Lung (tissue), 12 donors: ENCODE results near the gene SLC9A6. TPM values are rescaled to one million over a fixed set of nuclear protein-coding genes. Genes with fewer than 3 reads are reported as not detected.

Experiments used
- ATAC-seq: fragments of 200-7000 bp; cut with Tn5 transposase; one replicate; pipeline ENCODE4 v1.9.1; 2020; ENCODE audit warnings: moderate number of reproducible peaks; ENCODE audit not compliant: insufficient read depth, low FRiP score
- DNase-seq, 3 donors: peaks; one replicate each; pipeline ENCODE4 v3.0.0-alpha.2; 2013 to 2017
- H3K27ac ChIP-seq, 2 donors: one replicate each; pipeline ENCODE4 v1.5.1; 2013; ENCODE audit warnings: mild to moderate bottlenecking in 2 of 2, moderate library complexity in 2 of 2, control low read depth in 1 of 2, inconsistent platforms in 1 of 2, low read depth in 1 of 2, low read length in 1 of 2
- H3K27me3 ChIP-seq, 3 donors: one replicate each; pipeline ENCODE4 v1.5.1; 2013; ENCODE audit warnings: low read length in 2 of 3; ENCODE audit not compliant: control insufficient read depth in 3 of 3, insufficient read depth in 3 of 3
- H3K36me3 ChIP-seq, 4 donors: one replicate each; pipeline ENCODE4 v1.5.1; 2013; ENCODE audit warnings: low read length in 4 of 4, mild to moderate bottlenecking in 1 of 4, moderate library complexity in 1 of 4; ENCODE audit not compliant: control insufficient read depth in 4 of 4, insufficient read depth in 4 of 4
- H3K4me1 ChIP-seq, 5 donors: one replicate each; pipeline ENCODE4 v1.5.1; 2013; ENCODE audit warnings: low read length in 5 of 5, mild to moderate bottlenecking in 2 of 5, moderate library complexity in 1 of 5; ENCODE audit not compliant: control insufficient read depth in 5 of 5, insufficient read depth in 5 of 5
- H3K4me3 ChIP-seq: one replicate; pipeline ENCODE4 v1.5.1; 2013; ENCODE audit warnings: mild to moderate bottlenecking, control low read depth, moderate library complexity
- H3K9ac ChIP-seq, 2 donors: one replicate each; pipeline ENCODE4 v1.5.1; 2013; ENCODE audit warnings: low read length in 2 of 2, control low read depth in 1 of 2; ENCODE audit not compliant: insufficient read depth in 1 of 2
- H3K9me3 ChIP-seq, 4 donors: one replicate each; pipeline ENCODE4 v1.5.1; 2013; ENCODE audit warnings: low read length in 3 of 4, mild to moderate bottlenecking in 1 of 4, moderate library complexity in 1 of 4; ENCODE audit not compliant: control insufficient read depth in 4 of 4, insufficient read depth in 3 of 4
- WGBS, 2 donors: extraction: QIAGEN DNeasy Blood & Tissue Kit; methylation state at CpG; one replicate each; pipeline ENCODE4 v1.1.7; 2013; 5-methylcytosine and 5-hydroxymethylcytosine counted together
- polyA plus RNA-seq, 2 donors: library from polyadenylated mRNA; stranded (reverse); fragments of 200-250 nt; gene quantifications; one replicate each; pipeline ENCODE4 v1.2.1, GENCODE V29; 2013
- total RNA-seq, 2 donors: library from RNA; depleted of rRNA in 1 of 2; stranded (reverse); fragments of >200 nt in 1 of 2; gene quantifications; one replicate each; pipeline ENCODE4 v1.2.1, GENCODE V29; 2014 to 2021
- TF ChIP-seq, protein P1 (sequence below): IDR thresholded peaks from 2 replicates; pipeline ENCODE4 v1.5.1; 2012; ENCODE audit warnings: mild to moderate bottlenecking; ENCODE audit errors: control extremely low read depth, extremely low read depth
- donor health status: control.
- donor health status: control.
- donor health status: Bipolar disorder and iron deficiency.
- donor health status: healthy.
- donor health status: DM: yes; HTN: yes; CAD: no.

The SLC9A6 gene
- total and polyA plus RNA-seq, 4 donors = 8.0 to 19.2 (median 12.1) TPM

- Histone ChIP-seq H3K36me3 (no peaks in the 10 kb centered on the region), H3K27ac (no peak overlapping the region), H3K4me3 (no peak overlapping the region), H3K9me3 (no peaks in the 10 kb centered on the region), H3K4me1 (no peaks in the 10 kb centered on the region), H3K27me3 (peaks cover 0 to 7% (median 5%) of the 10 kb centered on the region in 3 donors), H3K9ac (no peak overlapping the region)
- no peak for DNase-seq
- 87 to 91% methylated on average over 5 of the region's 5 CpGs for WGBS, 2 donors
- TF ChIP-seq, protein P1, sequence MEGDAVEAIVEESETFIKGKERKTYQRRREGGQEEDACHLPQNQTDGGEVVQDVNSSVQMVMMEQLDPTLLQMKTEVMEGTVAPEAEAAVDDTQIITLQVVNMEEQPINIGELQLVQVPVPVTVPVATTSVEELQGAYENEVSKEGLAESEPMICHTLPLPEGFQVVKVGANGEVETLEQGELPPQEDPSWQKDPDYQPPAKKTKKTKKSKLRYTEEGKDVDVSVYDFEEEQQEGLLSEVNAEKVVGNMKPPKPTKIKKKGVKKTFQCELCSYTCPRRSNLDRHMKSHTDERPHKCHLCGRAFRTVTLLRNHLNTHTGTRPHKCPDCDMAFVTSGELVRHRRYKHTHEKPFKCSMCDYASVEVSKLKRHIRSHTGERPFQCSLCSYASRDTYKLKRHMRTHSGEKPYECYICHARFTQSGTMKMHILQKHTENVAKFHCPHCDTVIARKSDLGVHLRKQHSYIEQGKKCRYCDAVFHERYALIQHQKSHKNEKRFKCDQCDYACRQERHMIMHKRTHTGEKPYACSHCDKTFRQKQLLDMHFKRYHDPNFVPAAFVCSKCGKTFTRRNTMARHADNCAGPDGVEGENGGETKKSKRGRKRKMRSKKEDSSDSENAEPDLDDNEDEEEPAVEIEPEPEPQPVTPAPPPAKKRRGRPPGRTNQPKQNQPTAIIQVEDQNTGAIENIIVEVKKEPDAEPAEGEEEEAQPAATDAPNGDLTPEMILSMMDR = no peak
- no peak for ATAC-seq
Measured at GRCh38 chrX:136061696-136062095, 76.5 kb downstream of the SLC9A6 start.

GRCh38 chrX:136063340-136064079 is 78.3 kb downstream of the SLC9A6 start:
- Histone ChIP-seq H3K27ac (peak overlapping the region in 1 of 2 donors; percentile 4), H3K27me3 (peaks cover 0 to 8% (median 7%) of the 10 kb centered on the region in 3 donors), H3K9me3 (no peaks in the 10 kb centered on the region), H3K9ac (no peak overlapping the region), H3K36me3 (no peaks in the 10 kb centered on the region), H3K4me3 (no peak overlapping the region), H3K4me1 (no peaks in the 10 kb centered on the region)
- DNase-seq (peak in 1 of 3 donors; percentile 25), ATAC-seq (no peak)
- TF ChIP-seq, protein P1 = no peak
- 41 to 52% methylated on average over 7 of the region's 7 CpGs for WGBS, 2 donors

DNA sequence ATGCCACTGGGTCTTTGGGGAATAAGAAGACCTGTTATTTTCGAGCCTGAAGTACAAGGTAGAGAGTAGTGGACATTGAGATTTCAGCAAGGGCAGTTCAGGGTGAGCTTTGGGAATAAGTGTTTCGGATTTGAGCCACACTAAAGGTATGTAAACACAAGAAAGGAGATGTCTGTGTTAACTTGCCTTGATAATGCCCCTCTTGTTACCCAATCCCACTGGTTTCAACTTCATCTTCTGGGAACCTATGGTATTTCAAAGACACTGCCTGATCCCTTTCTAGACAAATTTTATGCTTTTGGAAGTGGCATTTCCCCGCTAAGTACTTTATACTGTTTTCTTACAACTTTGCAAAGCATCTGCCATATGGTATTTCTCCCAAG is 79.4 kb downstream of the SLC9A6 start:
- H3K36me3 ChIP-seq = no peaks in the 10 kb centered on the region
- H3K27ac ChIP-seq = peak overlapping the region in 1 of 2 donors; percentile 21
- no peak for DNase-seq
- 63 to 79% methylated on average over 3 of the region's 3 CpGs for WGBS, 2 donors
- no peak for ATAC-seq
- H3K9me3 ChIP-seq = no peaks in the 10 kb centered on the region
- H3K4me3 ChIP-seq = no peak overlapping the region
- TF ChIP-seq, protein P1 = no peak
- no peaks in the 10 kb centered on the region for H3K4me1 ChIP-seq
- H3K9ac ChIP-seq = no peak overlapping the region
- H3K27me3 ChIP-seq = peaks cover 0 to 8% (median 6%) of the 10 kb centered on the region in 3 donors
